Measurements from ENCODE around the gene MYOZ3. TPM values are rescaled to one million over a fixed set of nuclear protein-coding genes. Genes with fewer than 3 reads are reported as not detected.

The MYOZ3 gene
- total and polyA plus RNA-seq, 4 donors = 0.03 to 0.09 (median 0.04) TPM; not detected in 1

DNA sequence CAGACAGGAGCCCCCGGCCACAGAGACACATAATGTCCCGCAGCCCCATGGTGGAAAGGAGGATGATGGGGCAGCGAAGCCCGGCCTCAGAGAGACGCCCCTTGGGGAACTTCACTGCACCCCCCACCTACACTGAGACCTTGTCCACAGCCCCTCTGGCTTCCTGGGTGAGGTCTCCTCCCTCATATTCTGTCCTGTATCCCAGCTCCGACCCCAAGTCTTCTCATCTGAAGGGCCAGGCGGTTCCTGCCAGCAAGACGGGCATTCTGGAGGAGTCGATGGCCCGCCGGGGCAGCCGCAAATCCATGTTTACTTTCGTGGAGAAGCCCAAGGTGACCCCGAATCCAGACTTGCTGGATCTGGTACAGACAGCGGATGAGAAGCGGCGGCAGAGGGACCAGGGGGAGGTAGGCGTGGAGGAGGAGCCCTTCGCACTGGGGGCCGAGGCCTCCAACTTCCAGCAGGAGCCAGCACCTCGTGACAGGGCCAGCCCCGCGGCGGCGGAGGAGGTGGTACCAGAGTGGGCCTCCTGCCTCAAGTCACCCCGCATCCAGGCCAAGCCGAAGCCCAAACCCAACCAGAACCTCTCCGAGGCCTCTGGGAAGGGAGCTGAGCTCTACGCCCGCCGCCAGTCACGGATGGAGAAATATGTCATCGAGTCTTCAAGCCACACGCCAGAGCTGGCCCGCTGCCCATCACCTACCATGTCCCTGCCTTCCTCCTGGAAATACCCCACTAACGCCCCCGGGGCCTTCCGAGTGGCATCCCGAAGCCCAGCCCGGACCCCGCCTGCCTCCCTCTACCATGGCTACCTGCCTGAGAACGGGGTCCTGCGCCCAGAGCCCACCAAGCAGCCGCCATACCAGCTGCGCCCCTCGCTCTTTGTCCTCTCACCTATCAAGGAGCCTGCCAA lies 11.7 kb upstream of the MYOZ3 start:
- TF ChIP-seq RXRA (IDR thresholded peaks at IDR 0.05) (no peak), EGR1 (IDR thresholded peaks at IDR 0.05; ENCODE audit: low read depth in 2 of 2) (no peak), YY1 (IDR thresholded peaks at IDR 0.05) (no peak), HNF4G (IDR thresholded peaks at IDR 0.05) (no peak), FOXA1 (IDR thresholded peaks at IDR 0.05) (no peak), NR2F2 (IDR thresholded peaks at IDR 0.05) (no peak), FOXA2 (IDR thresholded peaks at IDR 0.05) (no peak), JUND (IDR thresholded peaks at IDR 0.05) (no peak), SP1 (IDR thresholded peaks at IDR 0.05) (no peak), GABPA (IDR thresholded peaks at IDR 0.05 in 1 of 2, conservative IDR thresholded peaks at IDR 0.05 in 1 of 2) (no peak), RAD21 (IDR thresholded peaks at IDR 0.05) (no peak), TAF1 (conservative IDR thresholded peaks at IDR 0.05) (no peak)
- TF ChIP-seq, protein P1, sequence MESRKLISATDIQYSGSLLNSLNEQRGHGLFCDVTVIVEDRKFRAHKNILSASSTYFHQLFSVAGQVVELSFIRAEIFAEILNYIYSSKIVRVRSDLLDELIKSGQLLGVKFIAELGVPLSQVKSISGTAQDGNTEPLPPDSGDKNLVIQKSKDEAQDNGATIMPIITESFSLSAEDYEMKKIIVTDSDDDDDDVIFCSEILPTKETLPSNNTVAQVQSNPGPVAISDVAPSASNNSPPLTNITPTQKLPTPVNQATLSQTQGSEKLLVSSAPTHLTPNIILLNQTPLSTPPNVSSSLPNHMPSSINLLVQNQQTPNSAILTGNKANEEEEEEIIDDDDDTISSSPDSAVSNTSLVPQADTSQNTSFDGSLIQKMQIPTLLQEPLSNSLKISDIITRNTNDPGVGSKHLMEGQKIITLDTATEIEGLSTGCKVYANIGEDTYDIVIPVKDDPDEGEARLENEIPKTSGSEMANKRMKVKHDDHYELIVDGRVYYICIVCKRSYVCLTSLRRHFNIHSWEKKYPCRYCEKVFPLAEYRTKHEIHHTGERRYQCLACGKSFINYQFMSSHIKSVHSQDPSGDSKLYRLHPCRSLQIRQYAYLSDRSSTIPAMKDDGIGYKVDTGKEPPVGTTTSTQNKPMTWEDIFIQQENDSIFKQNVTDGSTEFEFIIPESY (IDR thresholded peaks at IDR 0.05) = no peak
- TF ChIP-seq, protein P2, sequence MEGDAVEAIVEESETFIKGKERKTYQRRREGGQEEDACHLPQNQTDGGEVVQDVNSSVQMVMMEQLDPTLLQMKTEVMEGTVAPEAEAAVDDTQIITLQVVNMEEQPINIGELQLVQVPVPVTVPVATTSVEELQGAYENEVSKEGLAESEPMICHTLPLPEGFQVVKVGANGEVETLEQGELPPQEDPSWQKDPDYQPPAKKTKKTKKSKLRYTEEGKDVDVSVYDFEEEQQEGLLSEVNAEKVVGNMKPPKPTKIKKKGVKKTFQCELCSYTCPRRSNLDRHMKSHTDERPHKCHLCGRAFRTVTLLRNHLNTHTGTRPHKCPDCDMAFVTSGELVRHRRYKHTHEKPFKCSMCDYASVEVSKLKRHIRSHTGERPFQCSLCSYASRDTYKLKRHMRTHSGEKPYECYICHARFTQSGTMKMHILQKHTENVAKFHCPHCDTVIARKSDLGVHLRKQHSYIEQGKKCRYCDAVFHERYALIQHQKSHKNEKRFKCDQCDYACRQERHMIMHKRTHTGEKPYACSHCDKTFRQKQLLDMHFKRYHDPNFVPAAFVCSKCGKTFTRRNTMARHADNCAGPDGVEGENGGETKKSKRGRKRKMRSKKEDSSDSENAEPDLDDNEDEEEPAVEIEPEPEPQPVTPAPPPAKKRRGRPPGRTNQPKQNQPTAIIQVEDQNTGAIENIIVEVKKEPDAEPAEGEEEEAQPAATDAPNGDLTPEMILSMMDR (IDR thresholded peaks at IDR 0.05; ENCODE audit: low read depth, low read length, missing input control) = no peak
- TF ChIP-seq, protein P3, sequence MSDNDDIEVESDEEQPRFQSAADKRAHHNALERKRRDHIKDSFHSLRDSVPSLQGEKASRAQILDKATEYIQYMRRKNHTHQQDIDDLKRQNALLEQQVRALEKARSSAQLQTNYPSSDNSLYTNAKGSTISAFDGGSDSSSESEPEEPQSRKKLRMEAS (IDR thresholded peaks at IDR 0.05) = no peak
- TF ChIP-seq, protein P4, sequence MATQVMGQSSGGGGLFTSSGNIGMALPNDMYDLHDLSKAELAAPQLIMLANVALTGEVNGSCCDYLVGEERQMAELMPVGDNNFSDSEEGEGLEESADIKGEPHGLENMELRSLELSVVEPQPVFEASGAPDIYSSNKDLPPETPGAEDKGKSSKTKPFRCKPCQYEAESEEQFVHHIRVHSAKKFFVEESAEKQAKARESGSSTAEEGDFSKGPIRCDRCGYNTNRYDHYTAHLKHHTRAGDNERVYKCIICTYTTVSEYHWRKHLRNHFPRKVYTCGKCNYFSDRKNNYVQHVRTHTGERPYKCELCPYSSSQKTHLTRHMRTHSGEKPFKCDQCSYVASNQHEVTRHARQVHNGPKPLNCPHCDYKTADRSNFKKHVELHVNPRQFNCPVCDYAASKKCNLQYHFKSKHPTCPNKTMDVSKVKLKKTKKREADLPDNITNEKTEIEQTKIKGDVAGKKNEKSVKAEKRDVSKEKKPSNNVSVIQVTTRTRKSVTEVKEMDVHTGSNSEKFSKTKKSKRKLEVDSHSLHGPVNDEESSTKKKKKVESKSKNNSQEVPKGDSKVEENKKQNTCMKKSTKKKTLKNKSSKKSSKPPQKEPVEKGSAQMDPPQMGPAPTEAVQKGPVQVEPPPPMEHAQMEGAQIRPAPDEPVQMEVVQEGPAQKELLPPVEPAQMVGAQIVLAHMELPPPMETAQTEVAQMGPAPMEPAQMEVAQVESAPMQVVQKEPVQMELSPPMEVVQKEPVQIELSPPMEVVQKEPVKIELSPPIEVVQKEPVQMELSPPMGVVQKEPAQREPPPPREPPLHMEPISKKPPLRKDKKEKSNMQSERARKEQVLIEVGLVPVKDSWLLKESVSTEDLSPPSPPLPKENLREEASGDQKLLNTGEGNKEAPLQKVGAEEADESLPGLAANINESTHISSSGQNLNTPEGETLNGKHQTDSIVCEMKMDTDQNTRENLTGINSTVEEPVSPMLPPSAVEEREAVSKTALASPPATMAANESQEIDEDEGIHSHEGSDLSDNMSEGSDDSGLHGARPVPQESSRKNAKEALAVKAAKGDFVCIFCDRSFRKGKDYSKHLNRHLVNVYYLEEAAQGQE (IDR thresholded peaks at IDR 0.05) = no peak
- TF ChIP-seq, protein P5, sequence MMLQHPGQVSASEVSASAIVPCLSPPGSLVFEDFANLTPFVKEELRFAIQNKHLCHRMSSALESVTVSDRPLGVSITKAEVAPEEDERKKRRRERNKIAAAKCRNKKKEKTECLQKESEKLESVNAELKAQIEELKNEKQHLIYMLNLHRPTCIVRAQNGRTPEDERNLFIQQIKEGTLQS (IDR thresholded peaks at IDR 0.05) = no peak
- DNase-seq (ENCODE audit: low spot score) = no peak
- Histone ChIP-seq H3K4me3 (ENCODE audit: low read depth in 1 of 3, low read length in 3 of 3) (no peak overlapping the region), H3K36me3 (ENCODE audit: control insufficient read depth in 4 of 4, insufficient read depth in 3 of 4, low read depth in 1 of 4, low read length in 3 of 4) (peaks cover 12 to 34% (median 20%) of the 10 kb centered on the region in 4 donors), H3K9me3 (ENCODE audit: control insufficient read depth in 4 of 4, low read length in 3 of 4) (no peaks in the 10 kb centered on the region), H3K9ac (ENCODE audit: low read depth in 1 of 2, low read length in 2 of 2) (no peak overlapping the region), H3K4me1 (ENCODE audit: control insufficient read depth in 4 of 4, insufficient read depth in 4 of 4, low read length in 3 of 4) (peaks cover 4 to 21% (median 16%) of the 10 kb centered on the region in 4 donors), H3K27me3 (ENCODE audit: control insufficient read depth in 4 of 4, insufficient read depth in 4 of 4, low read length in 3 of 4) (no peaks in the 10 kb centered on the region), H3K27ac (ENCODE audit: low read depth in 1 of 2, low read length in 2 of 2) (no peak overlapping the region)
- 94% methylated on average over 46 of the region's 46 CpGs for WGBS

Measured in liver (tissue), 9 donors.